Brain microvascular endothelial cell (primary cell): ENCODE measurements around the gene SPNS3.

Source experiments
- DNase-seq: peaks from one replicate; pipeline ENCODE4 v3.0.0-alpha.2; 2020
- H3K27ac ChIP-seq: fragments of 250-450 bp; sonication (Bioruptor Pico); 2 replicates; pipeline ENCODE4 v1.5.1; 2020; ENCODE audit warnings: mild to moderate bottlenecking, moderate library complexity
- H3K27me3 ChIP-seq: fragments of 250-450 bp; sonication (Bioruptor Pico); replicated peaks from 2 replicates; pipeline ENCODE4 v1.5.1; 2020; ENCODE audit warnings: mild to moderate bottlenecking
- H3K36me3 ChIP-seq: fragments of 250-450 bp; sonication (Bioruptor Pico); replicated peaks from 2 replicates; pipeline ENCODE4 v1.5.1; 2020; ENCODE audit warnings: mild to moderate bottlenecking
- H3K4me3 ChIP-seq: 2 replicates; pipeline ENCODE4 v1.5.1; 2011; ENCODE audit warnings: low read depth, mild to moderate bottlenecking, control low read depth, low read length, moderate library complexity
- CTCF ChIP-seq: IDR thresholded peaks from 2 replicates; pipeline ENCODE4 v1.5.1; 2011; ENCODE audit warnings: low read depth, mild to moderate bottlenecking, moderate library complexity, low read length, control low read depth, inconsistent platforms; ENCODE audit errors: missing control alignments
- in situ Hi-C: cut with HindIII; loops from 2 replicates; pipeline ENCODE4 v1.10.0; 2017; ENCODE audit warnings: low sequenced_read_pairs, low pct_ligation_motif_present

The SPNS3 gene

GRCh38 chr17:4513113-4514032 lies 79.6 kb downstream of the SPNS3 start:
- Histone ChIP-seq H3K27me3 (no peaks in the 10 kb centered on the region), H3K4me3 (no peak overlapping the region), H3K36me3 (no peaks in the 10 kb centered on the region), H3K27ac (no peak overlapping the region)
- in situ Hi-C loops: no loop called here
- no peak for DNase-seq
- TF ChIP-seq CTCF: no peak

DNA sequence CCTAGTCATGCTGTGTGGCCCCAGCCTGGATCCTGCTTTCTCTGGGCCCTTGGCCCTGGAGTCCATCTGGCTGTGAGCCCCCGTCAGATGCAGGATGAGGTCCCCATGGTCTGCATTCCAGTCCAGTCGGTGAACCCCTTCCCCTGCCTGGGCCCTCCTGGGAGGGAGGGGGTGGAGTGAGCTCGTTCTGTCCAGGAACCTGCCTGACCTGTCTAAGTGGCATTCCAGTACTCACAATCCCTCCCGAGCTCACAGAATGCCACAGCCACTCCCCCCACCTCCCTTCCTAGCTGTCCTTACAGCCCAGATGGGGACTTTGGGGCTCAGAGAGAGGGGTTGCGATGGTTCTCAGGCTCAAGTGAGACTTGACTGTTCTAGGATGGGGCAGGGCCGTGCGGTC lies 80.5 kb downstream of the SPNS3 start:
- in situ Hi-C loops: no loop called here
- Histone ChIP-seq H3K27ac (no peak overlapping the region), H3K27me3 (no peaks in the 10 kb centered on the region), H3K36me3 (no peaks in the 10 kb centered on the region), H3K4me3 (no peak overlapping the region)
- no peak for TF ChIP-seq CTCF
- no peak for DNase-seq

- TF ChIP-seq CTCF: no peak
- H3K4me3 ChIP-seq: no peak overlapping the region
- H3K36me3 ChIP-seq: no peaks in the 10 kb centered on the region
- no peak overlapping the region for H3K27ac ChIP-seq
- no peaks in the 10 kb centered on the region for H3K27me3 ChIP-seq
- in situ Hi-C loops: no loop called here
- no peak for DNase-seq
Measured at GRCh38 chr17:4514779-4515178, 81.0 kb downstream of the SPNS3 start.

GRCh38 chr17:4515501-4515900 lies 81.8 kb downstream of the SPNS3 start:
- Histone ChIP-seq H3K4me3 (no peak overlapping the region), H3K36me3 (no peaks in the 10 kb centered on the region), H3K27ac (no peak overlapping the region), H3K27me3 (no peaks in the 10 kb centered on the region)
- DNase-seq: no peak
- in situ Hi-C loops: no loop called here
- TF ChIP-seq CTCF: no peak

DNA sequence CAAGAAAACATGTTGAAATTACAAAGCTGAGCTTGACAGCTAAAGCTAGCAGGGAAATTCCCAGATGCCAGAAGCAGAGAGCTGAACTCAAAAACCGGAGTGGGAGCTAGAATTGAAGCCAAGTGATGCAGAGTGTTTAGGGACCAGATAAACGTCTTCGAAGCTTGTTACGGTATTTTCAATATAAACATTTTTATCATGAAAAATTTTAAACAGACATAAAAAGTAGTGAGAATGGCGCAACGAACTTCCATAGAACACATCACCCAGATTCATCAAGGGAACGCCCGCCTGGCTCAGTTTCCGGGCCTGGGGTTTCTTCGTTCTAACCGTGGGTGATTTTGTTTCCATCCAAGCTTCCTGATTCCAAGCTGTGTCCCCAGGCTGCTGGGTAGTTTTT lies 83.0 kb downstream of the SPNS3 start:
- DNase-seq: no peak
- no peak overlapping the region for H3K4me3 ChIP-seq
- no peaks in the 10 kb centered on the region for H3K27me3 ChIP-seq
- no peaks in the 10 kb centered on the region for H3K36me3 ChIP-seq
- TF ChIP-seq CTCF: no peak
- H3K27ac ChIP-seq: no peak overlapping the region
- in situ Hi-C loops: no loop called here

DNA sequence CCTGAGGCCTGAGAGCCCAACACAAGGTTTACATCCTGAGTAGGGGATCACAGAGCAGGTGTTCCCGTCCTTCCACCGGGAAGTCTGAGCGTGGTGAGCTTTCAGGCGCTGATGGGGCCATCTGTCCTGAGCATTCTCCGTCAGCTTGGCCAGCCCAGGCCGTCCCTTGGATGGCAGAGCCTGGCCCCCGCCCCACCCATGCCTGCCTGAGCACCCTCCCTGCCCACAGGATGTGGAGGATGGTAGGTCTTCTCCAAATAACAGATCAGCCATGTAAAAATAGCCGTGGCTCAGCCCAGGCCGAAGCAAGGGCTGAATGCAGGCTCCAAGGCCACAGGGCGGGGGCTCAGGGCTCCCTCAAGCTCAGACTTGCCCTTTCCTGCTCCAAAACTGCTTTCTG lies 85.2 kb downstream of the SPNS3 start:
- no peak for DNase-seq
- in situ Hi-C loops: no loop called here
- Histone ChIP-seq H3K4me3 (no peak overlapping the region), H3K27me3 (no peaks in the 10 kb centered on the region), H3K27ac (no peak overlapping the region), H3K36me3 (no peaks in the 10 kb centered on the region)
- no peak for TF ChIP-seq CTCF
